HEK293 (cell line): ENCODE measurements around the gene ALDH18A1.

Source experiments
- AEBP2 ChIP-seq: fragments of 450-650 bp; formaldehyde crosslinking; IDR thresholded peaks from 2 replicates; pipeline ENCODE4 v1.5.1; 2016; ENCODE audit warnings: missing biosample characterization, missing genetic modification characterization, borderline replicate concordance
- GLI4 ChIP-seq: fragments of 450-650 bp; formaldehyde crosslinking; IDR thresholded peaks from 2 replicates; pipeline ENCODE4 v1.5.1; 2016; ENCODE audit warnings: missing biosample characterization, missing genetic modification characterization
- INSM2 ChIP-seq: fragments of 450-650 bp; formaldehyde crosslinking; IDR thresholded peaks from 2 replicates; pipeline ENCODE4 v1.5.1; 2016; ENCODE audit warnings: missing biosample characterization, missing genetic modification characterization
- MZF1 ChIP-seq: fragments of 450-650 bp; formaldehyde crosslinking; IDR thresholded peaks from 2 replicates; pipeline ENCODE4 v1.5.1; 2017; ENCODE audit warnings: missing biosample characterization, missing genetic modification characterization, borderline replicate concordance
- SALL2 ChIP-seq: fragments of 450-650 bp; formaldehyde crosslinking; IDR thresholded peaks from 2 replicates; pipeline ENCODE4 v1.5.0; 2017; ENCODE audit warnings: missing biosample characterization, mild to moderate bottlenecking, missing genetic modification characterization, borderline replicate concordance
- ZBTB11 ChIP-seq: fragments of 450-650 bp; formaldehyde crosslinking; conservative IDR thresholded peaks from 2 replicates; pipeline ENCODE4 v1.5.1; 2016; ENCODE audit warnings: low read depth, missing biosample characterization, missing genetic modification characterization
- ZFP3 ChIP-seq: fragments of 450-650 bp; formaldehyde crosslinking; IDR thresholded peaks from 2 replicates; pipeline ENCODE4 v1.5.1; 2016; ENCODE audit warnings: low read depth, missing biosample characterization, missing genetic modification characterization
- ZFP69B ChIP-seq: fragments of 450-650 bp; formaldehyde crosslinking; IDR thresholded peaks from 2 replicates; pipeline ENCODE4 v1.5.1; 2016; ENCODE audit warnings: missing biosample characterization, missing genetic modification characterization
- ZNF140 ChIP-seq: fragments of 450-650 bp; formaldehyde crosslinking; IDR thresholded peaks from 2 replicates; pipeline ENCODE4 v1.5.1; 2016; ENCODE audit warnings: missing biosample characterization, missing genetic modification characterization
- ZNF19 ChIP-seq: fragments of 450-650 bp; formaldehyde crosslinking; IDR thresholded peaks from 2 replicates; pipeline ENCODE4; 2016; ENCODE audit warnings: missing biosample characterization, missing genetic modification characterization, low read depth
- ZNF302 ChIP-seq: fragments of 450-650 bp; formaldehyde crosslinking; IDR thresholded peaks from 2 replicates; pipeline ENCODE4 v1.5.1; 2016; ENCODE audit warnings: missing biosample characterization, missing genetic modification characterization, low read depth
- ZNF362 ChIP-seq: fragments of 450-650 bp; formaldehyde crosslinking; IDR thresholded peaks from 2 replicates; pipeline ENCODE4 v1.5.1; 2016; ENCODE audit warnings: missing biosample characterization, missing genetic modification characterization
- ZNF510 ChIP-seq: fragments of 450-650 bp; formaldehyde crosslinking; IDR thresholded peaks from 2 replicates; pipeline ENCODE4 v1.5.1; 2018; ENCODE audit warnings: mild to moderate bottlenecking, missing genetic modification characterization, missing biosample characterization; ENCODE audit not compliant: insufficient replicate concordance
- ZNF513 ChIP-seq: fragments of 450-650 bp; IDR thresholded peaks from 2 replicates; pipeline ENCODE4 v1.5.1; 2018; ENCODE audit warnings: missing biosample characterization, missing genetic modification characterization
- ZNF518A ChIP-seq: fragments of 450-650 bp; formaldehyde crosslinking; conservative IDR thresholded peaks from 2 replicates; pipeline ENCODE4 v1.5.1; 2016; ENCODE audit warnings: low read depth, missing biosample characterization, missing genetic modification characterization
- ZNF529 ChIP-seq: fragments of 450-650 bp; formaldehyde crosslinking; IDR thresholded peaks from 2 replicates; pipeline ENCODE4 v1.5.1; 2017; ENCODE audit warnings: missing genetic modification characterization, missing biosample characterization; ENCODE audit not compliant: insufficient replicate concordance
- ZNF664 ChIP-seq: fragments of 450-650 bp; formaldehyde crosslinking; IDR thresholded peaks from 2 replicates; pipeline ENCODE4 v1.5.1; 2016; ENCODE audit warnings: missing biosample characterization, missing genetic modification characterization
- ZNF692 ChIP-seq: fragments of 450-650 bp; formaldehyde crosslinking; IDR thresholded peaks from 2 replicates; pipeline ENCODE4 v1.5.1; 2016; ENCODE audit warnings: missing biosample characterization, missing genetic modification characterization
- ZSCAN18 ChIP-seq: fragments of 450-650 bp; formaldehyde crosslinking; IDR thresholded peaks from 2 replicates; pipeline ENCODE4 v1.5.1; 2016; ENCODE audit warnings: missing biosample characterization, missing genetic modification characterization

Gene ALDH18A1

GRCh38 chr10:95560278-95561176, 96.0 kb downstream of the ALDH18A1 start (continued):
- TF ChIP-seq AEBP2 (no peak), ZBTB11 (tag by site-specific recombination) (peak; percentile 56; the same call in 1 of the 2 replicates), GLI4 (tag by site-specific recombination) (no peak), SALL2 (tag by site-specific recombination) (no peak), ZNF19 (tag by site-specific recombination) (no peak), ZNF518A (no peak), ZNF140 (tag by site-specific recombination) (no peak), ZNF513 (tag by site-specific recombination) (no peak), ZNF302 (no peak), ZNF692 (tag by site-specific recombination) (no peak), INSM2 (tag by site-specific recombination) (no peak), ZFP3 (tag by site-specific recombination) (no peak), ZNF362 (no peak), ZNF510 (tag by site-specific recombination) (no peak), ZSCAN18 (tag by site-specific recombination) (no peak), ZNF664 (tag by site-specific recombination) (no peak), ZNF529 (no peak), ZFP69B (tag by site-specific recombination) (no peak), MZF1 (tag by site-specific recombination) (peak; percentile 60; the same call in 1 of the 2 replicates)
